Liver (tissue), 3 donors: ENCODE data around the gene ADGRA1.

Experiments
- GABPA ChIP-seq, 2 donors: IDR thresholded peaks in 1 of 2; conservative IDR thresholded peaks in 1 of 2; 2 replicates each; pipeline ENCODE4 v1.6.1; 2016; ENCODE audit warnings: antibody characterized with exemption in 2 of 2, mild to moderate bottlenecking in 1 of 2, moderate library complexity in 1 of 2
- HNF4A ChIP-seq, 2 donors: conservative IDR thresholded peaks; 2 replicates each; pipeline ENCODE4 v1.6.1; 2016; ENCODE audit warnings: antibody characterized with exemption in 2 of 2, mild to moderate bottlenecking in 2 of 2
- HNF4G ChIP-seq: IDR thresholded peaks from 2 replicates; pipeline ENCODE4 v1.6.1; 2016; ENCODE audit warnings: antibody characterized with exemption
- TF ChIP-seq, protein P1 (sequence below): fragments of 150-350 bp; IDR thresholded peaks from 2 replicates; pipeline ENCODE4 v1.5.1; 2017; ENCODE audit warnings: improper control_type of control experiment, low read depth, low read length; ENCODE audit not compliant: missing input control
- TF ChIP-seq, protein P2 (sequence below): IDR thresholded peaks from 2 replicates; pipeline ENCODE4 v1.6.1; 2016; ENCODE audit warnings: antibody characterized with exemption, mild to moderate bottlenecking
- donor health status: healthy.
- donor health status: healthy.

DNA sequence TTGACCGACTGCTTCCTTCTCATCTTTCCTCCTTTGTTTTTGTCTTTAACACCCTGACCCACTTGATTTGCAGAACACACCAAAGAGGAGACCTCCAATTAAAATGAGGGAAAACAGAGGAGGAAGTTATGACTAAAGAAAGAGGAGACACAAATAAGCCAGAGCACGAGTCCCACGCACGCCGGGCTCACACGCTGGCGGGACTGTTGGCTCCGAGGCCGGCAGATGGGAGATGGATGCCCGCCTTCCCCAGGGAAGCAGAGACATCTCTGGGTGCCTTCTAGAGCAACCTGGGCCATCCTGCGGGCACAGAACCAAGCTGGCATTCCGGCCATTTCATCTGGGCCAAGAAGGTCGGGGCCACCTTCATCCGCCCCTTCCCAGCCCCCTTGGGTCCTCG lies 5.6 kb downstream of the ADGRA1 start:
- TF ChIP-seq, protein P1, sequence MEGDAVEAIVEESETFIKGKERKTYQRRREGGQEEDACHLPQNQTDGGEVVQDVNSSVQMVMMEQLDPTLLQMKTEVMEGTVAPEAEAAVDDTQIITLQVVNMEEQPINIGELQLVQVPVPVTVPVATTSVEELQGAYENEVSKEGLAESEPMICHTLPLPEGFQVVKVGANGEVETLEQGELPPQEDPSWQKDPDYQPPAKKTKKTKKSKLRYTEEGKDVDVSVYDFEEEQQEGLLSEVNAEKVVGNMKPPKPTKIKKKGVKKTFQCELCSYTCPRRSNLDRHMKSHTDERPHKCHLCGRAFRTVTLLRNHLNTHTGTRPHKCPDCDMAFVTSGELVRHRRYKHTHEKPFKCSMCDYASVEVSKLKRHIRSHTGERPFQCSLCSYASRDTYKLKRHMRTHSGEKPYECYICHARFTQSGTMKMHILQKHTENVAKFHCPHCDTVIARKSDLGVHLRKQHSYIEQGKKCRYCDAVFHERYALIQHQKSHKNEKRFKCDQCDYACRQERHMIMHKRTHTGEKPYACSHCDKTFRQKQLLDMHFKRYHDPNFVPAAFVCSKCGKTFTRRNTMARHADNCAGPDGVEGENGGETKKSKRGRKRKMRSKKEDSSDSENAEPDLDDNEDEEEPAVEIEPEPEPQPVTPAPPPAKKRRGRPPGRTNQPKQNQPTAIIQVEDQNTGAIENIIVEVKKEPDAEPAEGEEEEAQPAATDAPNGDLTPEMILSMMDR, result no peak
- TF ChIP-seq HNF4G, result no peak
- TF ChIP-seq, protein P2, sequence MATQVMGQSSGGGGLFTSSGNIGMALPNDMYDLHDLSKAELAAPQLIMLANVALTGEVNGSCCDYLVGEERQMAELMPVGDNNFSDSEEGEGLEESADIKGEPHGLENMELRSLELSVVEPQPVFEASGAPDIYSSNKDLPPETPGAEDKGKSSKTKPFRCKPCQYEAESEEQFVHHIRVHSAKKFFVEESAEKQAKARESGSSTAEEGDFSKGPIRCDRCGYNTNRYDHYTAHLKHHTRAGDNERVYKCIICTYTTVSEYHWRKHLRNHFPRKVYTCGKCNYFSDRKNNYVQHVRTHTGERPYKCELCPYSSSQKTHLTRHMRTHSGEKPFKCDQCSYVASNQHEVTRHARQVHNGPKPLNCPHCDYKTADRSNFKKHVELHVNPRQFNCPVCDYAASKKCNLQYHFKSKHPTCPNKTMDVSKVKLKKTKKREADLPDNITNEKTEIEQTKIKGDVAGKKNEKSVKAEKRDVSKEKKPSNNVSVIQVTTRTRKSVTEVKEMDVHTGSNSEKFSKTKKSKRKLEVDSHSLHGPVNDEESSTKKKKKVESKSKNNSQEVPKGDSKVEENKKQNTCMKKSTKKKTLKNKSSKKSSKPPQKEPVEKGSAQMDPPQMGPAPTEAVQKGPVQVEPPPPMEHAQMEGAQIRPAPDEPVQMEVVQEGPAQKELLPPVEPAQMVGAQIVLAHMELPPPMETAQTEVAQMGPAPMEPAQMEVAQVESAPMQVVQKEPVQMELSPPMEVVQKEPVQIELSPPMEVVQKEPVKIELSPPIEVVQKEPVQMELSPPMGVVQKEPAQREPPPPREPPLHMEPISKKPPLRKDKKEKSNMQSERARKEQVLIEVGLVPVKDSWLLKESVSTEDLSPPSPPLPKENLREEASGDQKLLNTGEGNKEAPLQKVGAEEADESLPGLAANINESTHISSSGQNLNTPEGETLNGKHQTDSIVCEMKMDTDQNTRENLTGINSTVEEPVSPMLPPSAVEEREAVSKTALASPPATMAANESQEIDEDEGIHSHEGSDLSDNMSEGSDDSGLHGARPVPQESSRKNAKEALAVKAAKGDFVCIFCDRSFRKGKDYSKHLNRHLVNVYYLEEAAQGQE, result no peak
- TF ChIP-seq HNF4A (conservative IDR thresholded peaks at IDR 0.05), result no peak
- no peak for TF ChIP-seq GABPA (IDR thresholded peaks at IDR 0.05 in 1 of 2, conservative IDR thresholded peaks at IDR 0.05 in 1 of 2)
